DND-41 (cell line): ENCODE results near the gene SHD.
"Not testable (repeated sequence)": the region's sequence is repeated elsewhere in the genome, so short reads cannot be mapped to it uniquely, and the experiment has no call there.

Experiments used
- ATAC-seq: fragments of 200-7000 bp; cut with Tn5 transposase; 3 replicates; pipeline ENCODE4 v1.9.1; 2021; ENCODE audit warnings: low read depth; ENCODE audit not compliant: insufficient read depth
- DNase-seq: peaks from one replicate; pipeline ENCODE4 v3.0.0-alpha.2; 2020
- H2AFZ ChIP-seq: 2 replicates; pipeline ENCODE4 v1.6.0; 2012; ENCODE audit warnings: low read depth, low read length
- H3K27ac ChIP-seq: 2 replicates; pipeline ENCODE4 v1.5.1; 2012; ENCODE audit warnings: low read length, inconsistent platforms
- H3K27me3 ChIP-seq: fragments of 200-600 bp; sonication (generic); 2 replicates; pipeline ENCODE4 v1.6.0; 2012; ENCODE audit warnings: low read length, mild to moderate bottlenecking, inconsistent platforms; ENCODE audit not compliant: insufficient read depth, poor library complexity
- H3K36me3 ChIP-seq: 2 replicates; pipeline ENCODE4 v1.5.1; 2012; ENCODE audit warnings: low read length, inconsistent platforms; ENCODE audit not compliant: insufficient read depth
- H3K4me1 ChIP-seq: 2 replicates; pipeline ENCODE4 v1.5.1; 2012; ENCODE audit warnings: mild to moderate bottlenecking, low read length; ENCODE audit not compliant: insufficient read depth
- H3K4me2 ChIP-seq: 2 replicates; pipeline ENCODE4 v1.6.0; 2012; ENCODE audit warnings: mild to moderate bottlenecking, moderate library complexity, low read length, inconsistent platforms; ENCODE audit not compliant: insufficient read depth
- H3K4me3 ChIP-seq, 2 experiments: fragments of 200-600 bp in 1 of 2; shearing (Covaris generic) in 1 of 2; 2 replicates each; pipeline ENCODE4 v1.5.1; 2012 to 2016; ENCODE audit warnings: inconsistent platforms in 2 of 2, low read length in 2 of 2, mild to moderate bottlenecking in 2 of 2, low read depth in 1 of 2, moderate library complexity in 1 of 2
- H3K79me2 ChIP-seq: 2 replicates; pipeline ENCODE4 v1.6.0; 2012; ENCODE audit warnings: low read length, inconsistent platforms; ENCODE audit not compliant: insufficient read depth
- H3K9ac ChIP-seq: 2 replicates; pipeline ENCODE4 v1.6.0; 2012; ENCODE audit warnings: low read depth, mild to moderate bottlenecking, inconsistent platforms, low read length, moderate library complexity
- H3K9me3 ChIP-seq: 2 replicates; pipeline ENCODE4 v1.5.1; 2012; ENCODE audit warnings: low read length, moderate library complexity, mild to moderate bottlenecking, inconsistent platforms; ENCODE audit not compliant: insufficient read depth, severe bottlenecking
- H4K20me1 ChIP-seq: 2 replicates; pipeline ENCODE4 v1.6.0; 2012; ENCODE audit warnings: low read length; ENCODE audit not compliant: insufficient read depth
- EZH2 ChIP-seq: IDR thresholded peaks from 3 replicates; pipeline ENCODE4 v1.6.1; 2012; ENCODE audit warnings: borderline replicate concordance, low read depth, mild to moderate bottlenecking, moderate library complexity, low read length, inconsistent platforms; ENCODE audit not compliant: severe bottlenecking
- TF ChIP-seq, protein P1 (sequence below): IDR thresholded peaks from 2 replicates; pipeline ENCODE4 v1.5.1; 2012; ENCODE audit warnings: borderline replicate concordance, low read length, moderate library complexity, mild to moderate bottlenecking; ENCODE audit not compliant: poor library complexity, severe bottlenecking; ENCODE audit errors: extremely low read depth

SHD gene

DNA sequence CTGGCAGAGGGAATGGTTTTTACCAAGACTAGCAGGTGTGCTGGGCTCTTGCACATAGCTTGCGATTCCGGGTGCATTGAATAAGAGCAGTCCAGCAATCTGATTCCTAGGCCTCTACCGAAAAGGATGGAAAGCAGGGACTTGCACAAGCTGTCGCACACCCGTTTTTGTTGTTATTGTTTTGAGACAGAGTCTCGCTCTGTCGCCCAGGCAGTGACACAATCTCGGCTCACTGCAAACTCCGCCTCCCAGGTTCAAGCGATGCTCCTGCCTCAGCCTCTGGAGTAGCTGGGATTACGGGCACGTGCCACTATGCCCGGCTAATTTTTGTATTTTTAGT is 44.2 kb upstream of the SHD start:
- H3K4me2 ChIP-seq, result no peak overlapping the region
- no peak overlapping the region for H3K9ac ChIP-seq
- no peaks in the 10 kb centered on the region for H4K20me1 ChIP-seq
- TF ChIP-seq, protein P1, sequence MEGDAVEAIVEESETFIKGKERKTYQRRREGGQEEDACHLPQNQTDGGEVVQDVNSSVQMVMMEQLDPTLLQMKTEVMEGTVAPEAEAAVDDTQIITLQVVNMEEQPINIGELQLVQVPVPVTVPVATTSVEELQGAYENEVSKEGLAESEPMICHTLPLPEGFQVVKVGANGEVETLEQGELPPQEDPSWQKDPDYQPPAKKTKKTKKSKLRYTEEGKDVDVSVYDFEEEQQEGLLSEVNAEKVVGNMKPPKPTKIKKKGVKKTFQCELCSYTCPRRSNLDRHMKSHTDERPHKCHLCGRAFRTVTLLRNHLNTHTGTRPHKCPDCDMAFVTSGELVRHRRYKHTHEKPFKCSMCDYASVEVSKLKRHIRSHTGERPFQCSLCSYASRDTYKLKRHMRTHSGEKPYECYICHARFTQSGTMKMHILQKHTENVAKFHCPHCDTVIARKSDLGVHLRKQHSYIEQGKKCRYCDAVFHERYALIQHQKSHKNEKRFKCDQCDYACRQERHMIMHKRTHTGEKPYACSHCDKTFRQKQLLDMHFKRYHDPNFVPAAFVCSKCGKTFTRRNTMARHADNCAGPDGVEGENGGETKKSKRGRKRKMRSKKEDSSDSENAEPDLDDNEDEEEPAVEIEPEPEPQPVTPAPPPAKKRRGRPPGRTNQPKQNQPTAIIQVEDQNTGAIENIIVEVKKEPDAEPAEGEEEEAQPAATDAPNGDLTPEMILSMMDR, result no peak
- TF ChIP-seq EZH2, result no peak
- H3K4me3 ChIP-seq, result no peak overlapping the region
- DNase-seq (no peak), ATAC-seq (no peak)
- H3K9me3 ChIP-seq, result no peaks in the 10 kb centered on the region
- H3K79me2 ChIP-seq, result no peaks in the 10 kb centered on the region
- H3K27me3 ChIP-seq, result no peaks in the 10 kb centered on the region
- H3K27ac ChIP-seq, result no peak overlapping the region
- H3K4me1 ChIP-seq, result no peaks in the 10 kb centered on the region
- no peaks in the 10 kb centered on the region for H3K36me3 ChIP-seq
- H2AFZ ChIP-seq, result no peak overlapping the region

DNA sequence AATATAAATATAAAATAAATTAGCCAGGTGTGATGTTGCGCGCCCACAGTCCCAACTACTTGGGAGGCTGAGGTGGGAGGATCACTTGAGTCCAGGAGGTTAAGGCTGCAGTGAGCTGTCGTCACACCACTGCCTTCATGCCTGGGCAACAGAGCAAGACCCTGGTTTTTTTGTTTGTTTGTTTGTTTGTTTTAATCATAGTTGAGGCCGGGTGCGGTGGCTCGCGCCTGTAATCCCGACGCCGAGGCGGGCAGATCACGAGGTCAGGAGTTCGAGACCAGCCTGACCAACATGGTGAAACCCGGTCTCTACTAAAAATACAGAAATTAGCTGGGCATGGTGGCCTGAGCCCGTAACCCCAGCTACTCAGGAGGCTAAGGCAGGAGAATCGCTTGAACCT is 41.6 kb upstream of the SHD start:
- not testable (repeated sequence) for H3K4me3 ChIP-seq, H3K79me2 ChIP-seq, H3K4me2 ChIP-seq, H4K20me1 ChIP-seq, ATAC-seq, H3K27me3 ChIP-seq, H3K36me3 ChIP-seq, H3K4me1 ChIP-seq, DNase-seq, H3K9ac ChIP-seq, H3K27ac ChIP-seq, H3K9me3 ChIP-seq, H2AFZ ChIP-seq

DNA sequence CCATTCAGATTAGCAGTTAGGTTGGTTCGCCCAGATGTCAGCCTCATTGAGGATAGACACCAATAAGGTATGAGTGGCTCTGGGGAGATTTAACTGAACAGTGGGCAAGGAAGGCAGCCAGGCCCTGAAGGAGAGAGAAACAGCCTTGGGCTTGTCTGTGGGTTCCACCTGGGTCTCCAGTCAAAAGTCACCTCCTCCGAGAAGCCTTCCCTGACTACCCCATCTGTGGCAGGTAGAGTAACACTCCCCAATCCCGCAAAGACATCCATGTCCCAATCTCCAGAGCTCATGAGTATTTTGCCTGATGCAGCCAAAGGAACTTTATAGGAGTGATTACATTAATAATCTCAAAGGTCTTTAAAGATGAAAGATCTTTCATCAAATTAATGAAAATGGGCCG is 40.2 kb upstream of the SHD start:
- H2AFZ ChIP-seq, result no peak overlapping the region
- no peaks in the 10 kb centered on the region for H4K20me1 ChIP-seq
- H3K27ac ChIP-seq, result no peak overlapping the region
- H3K9ac ChIP-seq, result no peak overlapping the region
- DNase-seq (no peak), ATAC-seq (no peak)
- H3K36me3 ChIP-seq, result no peaks in the 10 kb centered on the region
- H3K4me2 ChIP-seq, result no peak overlapping the region
- no peaks in the 10 kb centered on the region for H3K9me3 ChIP-seq
- H3K27me3 ChIP-seq, result no peaks in the 10 kb centered on the region
- H3K4me1 ChIP-seq, result no peaks in the 10 kb centered on the region
- no peaks in the 10 kb centered on the region for H3K79me2 ChIP-seq
- H3K4me3 ChIP-seq, result no peak overlapping the region
- TF ChIP-seq EZH2, result no peak
- TF ChIP-seq, protein P1, result no peak

DNA sequence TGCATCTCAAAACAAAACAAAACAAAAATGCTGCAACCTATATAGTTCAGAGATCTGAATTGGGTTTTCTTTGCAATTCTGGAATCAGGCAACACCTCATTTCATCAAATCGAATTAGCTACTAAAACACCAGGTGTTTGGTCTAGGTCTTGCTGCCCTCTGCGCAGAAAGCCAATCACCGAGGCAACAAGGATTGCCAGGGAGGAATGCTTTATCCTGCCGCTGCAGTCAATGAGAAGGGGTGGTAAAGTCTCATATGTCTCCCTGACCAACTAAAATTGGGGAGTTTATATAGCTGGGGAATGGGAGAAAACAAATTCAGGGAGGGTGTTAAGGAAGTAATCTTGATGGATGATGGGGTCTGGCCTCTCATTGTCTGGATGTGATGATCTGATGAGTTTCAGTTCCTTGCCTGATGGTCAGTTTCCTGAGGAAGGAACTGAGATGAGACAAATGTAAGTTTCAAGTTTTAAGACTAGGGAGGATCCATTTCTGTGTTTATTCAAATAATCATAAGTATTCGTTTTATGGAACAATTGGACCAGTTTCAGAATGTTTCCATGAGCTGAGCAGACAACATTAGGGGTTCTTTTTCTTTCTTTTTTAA is 37.1 kb upstream of the SHD start:
- Histone ChIP-seq H3K9me3 (no peaks in the 10 kb centered on the region), H3K4me3 (no peak overlapping the region), H3K4me1 (peaks cover 9% of the 10 kb centered on the region), H3K27me3 (no peaks in the 10 kb centered on the region), H3K4me2 (no peak overlapping the region), H4K20me1 (no peaks in the 10 kb centered on the region), H3K36me3 (no peaks in the 10 kb centered on the region), H2AFZ (no peak overlapping the region), H3K27ac (no peak overlapping the region), H3K9ac (no peak overlapping the region), H3K79me2 (no peaks in the 10 kb centered on the region)
- no peak for TF ChIP-seq EZH2
- TF ChIP-seq, protein P1, result no peak
- ATAC-seq (no peak), DNase-seq (no peak)

DNA sequence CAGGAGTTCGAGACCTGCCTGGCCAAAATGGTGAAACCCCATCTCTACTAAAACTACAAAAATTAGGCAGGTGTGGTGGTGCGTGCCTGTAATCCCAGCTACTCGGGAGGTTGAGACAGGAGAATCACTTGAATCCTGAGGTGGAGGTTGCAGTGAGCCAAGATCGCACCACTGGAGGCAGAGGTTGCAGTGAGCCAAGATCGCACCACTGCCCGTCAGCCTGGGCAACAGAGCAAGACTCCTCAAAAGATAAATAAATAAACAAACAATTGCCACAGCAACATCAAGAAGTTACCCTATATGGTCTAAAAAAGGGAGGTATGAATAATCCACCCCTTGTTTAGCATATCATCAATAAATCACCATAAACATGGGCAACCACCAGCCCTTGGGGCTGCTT is 33.1 kb upstream of the SHD start:
- Histone ChIP-seq H4K20me1 (peaks cover 12% of the 10 kb centered on the region; the same call in 1 of the 2 replicates), H2AFZ (peak overlapping the region; percentile 85), H3K4me3 (peak overlapping the region in 1 of 2 experiments; percentile 62; a peak in 2 of 4 replicates), H3K27ac (peak overlapping the region; percentile 95), H3K4me2 (peak overlapping the region; percentile 65), H3K9ac (peak overlapping the region; percentile 62), H3K4me1 (peaks cover 19% of the 10 kb centered on the region), H3K79me2 (peaks cover 19% of the 10 kb centered on the region), H3K36me3 (peaks cover 28% of the 10 kb centered on the region)
- H3K9me3 ChIP-seq, DNase-seq, H3K27me3 ChIP-seq, ATAC-seq: not testable (repeated sequence)
